Liver (tissue), 10 donors: ENCODE measurements around the gene POU6F2. TPM values are rescaled to one million over a fixed set of nuclear protein-coding genes. Genes with fewer than 3 reads are reported as not detected.

Experiments
- DNase-seq: peaks from one replicate; pipeline ENCODE4 v3.0.0-alpha.2; 2017; ENCODE audit warnings: low spot score
- H3K27ac ChIP-seq, 2 donors: one replicate each; pipeline ENCODE4 v1.7.0; 2013; ENCODE audit warnings: inconsistent platforms in 2 of 2, low read length in 2 of 2, control low read depth in 1 of 2, low read depth in 1 of 2, mild to moderate bottlenecking in 1 of 2
- H3K27me3 ChIP-seq, 4 donors: one replicate each; pipeline versions ENCODE4 v1.6.1 to v1.7.0; 2013; ENCODE audit warnings: low read length in 3 of 4, inconsistent platforms in 1 of 4, mild to moderate bottlenecking in 1 of 4, moderate library complexity in 1 of 4; ENCODE audit not compliant: control insufficient read depth in 4 of 4, insufficient read depth in 4 of 4
- H3K36me3 ChIP-seq, 4 donors: one replicate each; pipeline versions ENCODE4 v1.6.1 to v1.7.0; 2013; ENCODE audit warnings: low read length in 3 of 4, mild to moderate bottlenecking in 3 of 4, low read depth in 1 of 4, moderate library complexity in 1 of 4; ENCODE audit not compliant: control insufficient read depth in 4 of 4, insufficient read depth in 3 of 4
- H3K4me1 ChIP-seq, 4 donors: one replicate each; pipeline versions ENCODE4 v1.6.1 to v1.7.0; 2013; ENCODE audit warnings: low read length in 3 of 4, mild to moderate bottlenecking in 3 of 4, moderate library complexity in 1 of 4; ENCODE audit not compliant: control insufficient read depth in 4 of 4, insufficient read depth in 4 of 4
- H3K4me3 ChIP-seq, 3 donors: one replicate each; pipeline versions ENCODE4 v1.6.1 to v1.7.0; 2013; ENCODE audit warnings: low read length in 3 of 3, control low read depth in 1 of 3, low read depth in 1 of 3, mild to moderate bottlenecking in 1 of 3
- H3K9ac ChIP-seq, 2 donors: one replicate each; pipeline ENCODE4 v1.7.0; 2013; ENCODE audit warnings: low read length in 2 of 2, mild to moderate bottlenecking in 2 of 2, moderate library complexity in 2 of 2, control low read depth in 1 of 2, low read depth in 1 of 2
- H3K9me3 ChIP-seq, 4 donors: one replicate each; pipeline versions ENCODE4 v1.6.1 to v1.7.0; 2013; ENCODE audit warnings: low read length in 3 of 4; ENCODE audit not compliant: control insufficient read depth in 4 of 4
- FOXA1 ChIP-seq: IDR thresholded peaks from 2 replicates; pipeline ENCODE4 v1.6.1; 2016; ENCODE audit warnings: antibody characterized with exemption
- FOXA2 ChIP-seq: IDR thresholded peaks from 2 replicates; pipeline ENCODE4 v1.6.1; 2016; ENCODE audit warnings: antibody characterized with exemption
- GABPA ChIP-seq, 2 donors: IDR thresholded peaks in 1 of 2; conservative IDR thresholded peaks in 1 of 2; 2 replicates each; pipeline ENCODE4 v1.6.1; 2016; ENCODE audit warnings: antibody characterized with exemption in 2 of 2, mild to moderate bottlenecking in 1 of 2, moderate library complexity in 1 of 2
- HNF4A ChIP-seq, 2 donors: conservative IDR thresholded peaks; 2 replicates each; pipeline ENCODE4 v1.6.1; 2016; ENCODE audit warnings: antibody characterized with exemption in 2 of 2, mild to moderate bottlenecking in 2 of 2
- HNF4G ChIP-seq: IDR thresholded peaks from 2 replicates; pipeline ENCODE4 v1.6.1; 2016; ENCODE audit warnings: antibody characterized with exemption
- JUND ChIP-seq, 2 donors: IDR thresholded peaks; 2 replicates each; pipeline ENCODE4 v1.6.1; 2016; ENCODE audit warnings: antibody characterized with exemption in 2 of 2
- NR2F2 ChIP-seq: IDR thresholded peaks from 2 replicates; pipeline ENCODE4 v1.6.1; 2016; ENCODE audit warnings: antibody characterized with exemption
- RAD21 ChIP-seq, 2 donors: IDR thresholded peaks; 2 replicates each; pipeline ENCODE4 v1.6.1; 2016; ENCODE audit warnings: antibody characterized with exemption in 2 of 2, mild to moderate bottlenecking in 2 of 2
- SP1 ChIP-seq: IDR thresholded peaks from 2 replicates; pipeline ENCODE4 v1.6.1; 2018; ENCODE audit warnings: antibody characterized with exemption, mild to moderate bottlenecking
- YY1 ChIP-seq: IDR thresholded peaks from 2 replicates; pipeline ENCODE4 v1.6.1; 2016; ENCODE audit warnings: antibody characterized with exemption, mild to moderate bottlenecking
- WGBS: extraction: QIAGEN DNeasy Blood & Tissue Kit; methylation state at CpG from one replicate; pipeline ENCODE4 v1.1.7; 2013; 5-methylcytosine and 5-hydroxymethylcytosine counted together
- polyA plus RNA-seq, 2 donors: library from polyadenylated mRNA; stranded (reverse) in 1 of 2; unstranded in 1 of 2; fragments of 200-250 nt in 1 of 2; fragments of >200 nt in 1 of 2; fragmentation: Nextera tagmentation in 1 of 2; extraction: Ambion mirVana in 1 of 2; gene quantifications; one replicate each; pipeline versions ENCODE4 v1.2.1 to v1.2.3, GENCODE V29; 2013 to 2015
- small RNA-seq: library from RNA; depleted of rRNA; stranded (forward); fragments of <200 nt; gene quantifications from one replicate; pipeline ENCODE3, GENCODE V24; 2014
- total RNA-seq, 2 donors: library from RNA; depleted of rRNA; stranded (reverse); fragments of >200 nt; gene quantifications; one replicate each; pipeline ENCODE4 v1.2.3, GENCODE V29; 2014
- TF ChIP-seq, protein P1 (sequence below): IDR thresholded peaks from 2 replicates; pipeline ENCODE4 v1.6.1; 2016; ENCODE audit warnings: antibody characterized with exemption
- TF ChIP-seq, protein P2 (sequence below): fragments of 150-350 bp; IDR thresholded peaks from 2 replicates; pipeline ENCODE4 v1.5.1; 2017; ENCODE audit warnings: improper control_type of control experiment, low read depth, low read length; ENCODE audit not compliant: missing input control
- TF ChIP-seq, protein P3 (sequence below): IDR thresholded peaks from 2 replicates; pipeline ENCODE4 v1.6.1; 2016; ENCODE audit warnings: antibody characterized with exemption, mild to moderate bottlenecking
- TF ChIP-seq, protein P4 (sequence below): IDR thresholded peaks from 2 replicates; pipeline ENCODE4 v1.6.1; 2016; ENCODE audit warnings: antibody characterized with exemption
- donor health status: healthy.
- donor health status: healthy.
- donor health status: healthy.
- donor health status: healthy.
- donor health status: healthy.

The POU6F2 gene
- total and polyA plus RNA-seq, 4 donors: under 0.01 to 0.24 (median 0.08) TPM; not detected in 1

DNA sequence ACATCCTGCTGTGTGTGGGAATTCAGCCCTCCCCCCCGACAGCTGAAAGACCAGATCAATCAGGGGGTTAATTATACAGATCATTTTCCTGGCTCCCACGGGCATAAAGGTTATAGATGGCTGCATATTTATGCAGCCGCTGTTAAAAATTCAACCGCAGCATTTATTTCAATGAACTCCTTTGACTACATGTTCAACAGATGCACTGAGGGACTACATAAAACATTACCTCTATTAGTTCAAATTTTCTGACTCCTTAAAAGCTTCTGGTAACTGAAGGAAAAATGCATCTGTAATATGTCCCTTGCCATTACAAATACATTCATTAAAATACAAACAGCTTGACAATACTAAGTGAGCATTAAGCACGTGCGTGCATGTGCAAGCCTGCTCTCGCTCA lies 538.8 kb downstream of the POU6F2 start:
- Histone ChIP-seq H3K4me3 (no peak overlapping the region), H3K36me3 (no peaks in the 10 kb centered on the region), H3K4me1 (peaks cover 0 to 3% (median 0%) of the 10 kb centered on the region in 4 donors), H3K9me3 (no peaks in the 10 kb centered on the region), H3K9ac (no peak overlapping the region), H3K27ac (no peak overlapping the region), H3K27me3 (no peaks in the 10 kb centered on the region)
- WGBS: 86% methylated on average over 7 of the region's 7 CpGs
- DNase-seq: no peak
- TF ChIP-seq FOXA1 (no peak), SP1 (no peak), GABPA (IDR thresholded peaks at IDR 0.05 in 1 of 2, conservative IDR thresholded peaks at IDR 0.05 in 1 of 2) (no peak), HNF4A (conservative IDR thresholded peaks at IDR 0.05) (no peak), HNF4G (no peak), YY1 (no peak), JUND (IDR thresholded peaks at IDR 0.05) (no peak), NR2F2 (no peak), RAD21 (IDR thresholded peaks at IDR 0.05) (no peak)
- TF ChIP-seq, protein P1, sequence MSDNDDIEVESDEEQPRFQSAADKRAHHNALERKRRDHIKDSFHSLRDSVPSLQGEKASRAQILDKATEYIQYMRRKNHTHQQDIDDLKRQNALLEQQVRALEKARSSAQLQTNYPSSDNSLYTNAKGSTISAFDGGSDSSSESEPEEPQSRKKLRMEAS: no peak
- TF ChIP-seq, protein P2, sequence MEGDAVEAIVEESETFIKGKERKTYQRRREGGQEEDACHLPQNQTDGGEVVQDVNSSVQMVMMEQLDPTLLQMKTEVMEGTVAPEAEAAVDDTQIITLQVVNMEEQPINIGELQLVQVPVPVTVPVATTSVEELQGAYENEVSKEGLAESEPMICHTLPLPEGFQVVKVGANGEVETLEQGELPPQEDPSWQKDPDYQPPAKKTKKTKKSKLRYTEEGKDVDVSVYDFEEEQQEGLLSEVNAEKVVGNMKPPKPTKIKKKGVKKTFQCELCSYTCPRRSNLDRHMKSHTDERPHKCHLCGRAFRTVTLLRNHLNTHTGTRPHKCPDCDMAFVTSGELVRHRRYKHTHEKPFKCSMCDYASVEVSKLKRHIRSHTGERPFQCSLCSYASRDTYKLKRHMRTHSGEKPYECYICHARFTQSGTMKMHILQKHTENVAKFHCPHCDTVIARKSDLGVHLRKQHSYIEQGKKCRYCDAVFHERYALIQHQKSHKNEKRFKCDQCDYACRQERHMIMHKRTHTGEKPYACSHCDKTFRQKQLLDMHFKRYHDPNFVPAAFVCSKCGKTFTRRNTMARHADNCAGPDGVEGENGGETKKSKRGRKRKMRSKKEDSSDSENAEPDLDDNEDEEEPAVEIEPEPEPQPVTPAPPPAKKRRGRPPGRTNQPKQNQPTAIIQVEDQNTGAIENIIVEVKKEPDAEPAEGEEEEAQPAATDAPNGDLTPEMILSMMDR: no peak
- TF ChIP-seq, protein P3, sequence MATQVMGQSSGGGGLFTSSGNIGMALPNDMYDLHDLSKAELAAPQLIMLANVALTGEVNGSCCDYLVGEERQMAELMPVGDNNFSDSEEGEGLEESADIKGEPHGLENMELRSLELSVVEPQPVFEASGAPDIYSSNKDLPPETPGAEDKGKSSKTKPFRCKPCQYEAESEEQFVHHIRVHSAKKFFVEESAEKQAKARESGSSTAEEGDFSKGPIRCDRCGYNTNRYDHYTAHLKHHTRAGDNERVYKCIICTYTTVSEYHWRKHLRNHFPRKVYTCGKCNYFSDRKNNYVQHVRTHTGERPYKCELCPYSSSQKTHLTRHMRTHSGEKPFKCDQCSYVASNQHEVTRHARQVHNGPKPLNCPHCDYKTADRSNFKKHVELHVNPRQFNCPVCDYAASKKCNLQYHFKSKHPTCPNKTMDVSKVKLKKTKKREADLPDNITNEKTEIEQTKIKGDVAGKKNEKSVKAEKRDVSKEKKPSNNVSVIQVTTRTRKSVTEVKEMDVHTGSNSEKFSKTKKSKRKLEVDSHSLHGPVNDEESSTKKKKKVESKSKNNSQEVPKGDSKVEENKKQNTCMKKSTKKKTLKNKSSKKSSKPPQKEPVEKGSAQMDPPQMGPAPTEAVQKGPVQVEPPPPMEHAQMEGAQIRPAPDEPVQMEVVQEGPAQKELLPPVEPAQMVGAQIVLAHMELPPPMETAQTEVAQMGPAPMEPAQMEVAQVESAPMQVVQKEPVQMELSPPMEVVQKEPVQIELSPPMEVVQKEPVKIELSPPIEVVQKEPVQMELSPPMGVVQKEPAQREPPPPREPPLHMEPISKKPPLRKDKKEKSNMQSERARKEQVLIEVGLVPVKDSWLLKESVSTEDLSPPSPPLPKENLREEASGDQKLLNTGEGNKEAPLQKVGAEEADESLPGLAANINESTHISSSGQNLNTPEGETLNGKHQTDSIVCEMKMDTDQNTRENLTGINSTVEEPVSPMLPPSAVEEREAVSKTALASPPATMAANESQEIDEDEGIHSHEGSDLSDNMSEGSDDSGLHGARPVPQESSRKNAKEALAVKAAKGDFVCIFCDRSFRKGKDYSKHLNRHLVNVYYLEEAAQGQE: no peak

DNA sequence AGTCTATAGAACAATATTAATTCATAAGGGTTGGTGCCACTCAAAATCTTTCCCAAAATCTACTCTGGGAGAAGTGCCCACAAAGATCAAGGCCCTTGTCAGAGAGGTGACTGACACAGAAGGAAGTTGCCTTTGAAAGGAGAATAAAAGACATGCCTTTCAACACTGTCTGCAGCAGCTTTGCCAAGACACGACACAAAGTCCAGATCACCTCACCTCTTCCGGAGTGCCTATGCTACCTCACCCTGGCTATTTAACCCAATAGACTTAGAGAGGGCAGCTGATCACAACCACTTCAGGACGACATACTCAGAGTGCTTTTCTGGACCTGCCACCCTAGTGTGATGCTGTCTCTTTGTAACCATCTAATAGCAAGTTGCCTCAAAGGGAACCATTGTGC lies 539.5 kb downstream of the POU6F2 start:
- H3K27me3 ChIP-seq: no peaks in the 10 kb centered on the region
- peaks cover 0 to 3% (median 0%) of the 10 kb centered on the region in 4 donors for H3K4me1 ChIP-seq
- no peak overlapping the region for H3K9ac ChIP-seq
- DNase-seq: no peak
- 47% methylated on average over 3 of the region's 3 CpGs for WGBS
- TF ChIP-seq, protein P4, sequence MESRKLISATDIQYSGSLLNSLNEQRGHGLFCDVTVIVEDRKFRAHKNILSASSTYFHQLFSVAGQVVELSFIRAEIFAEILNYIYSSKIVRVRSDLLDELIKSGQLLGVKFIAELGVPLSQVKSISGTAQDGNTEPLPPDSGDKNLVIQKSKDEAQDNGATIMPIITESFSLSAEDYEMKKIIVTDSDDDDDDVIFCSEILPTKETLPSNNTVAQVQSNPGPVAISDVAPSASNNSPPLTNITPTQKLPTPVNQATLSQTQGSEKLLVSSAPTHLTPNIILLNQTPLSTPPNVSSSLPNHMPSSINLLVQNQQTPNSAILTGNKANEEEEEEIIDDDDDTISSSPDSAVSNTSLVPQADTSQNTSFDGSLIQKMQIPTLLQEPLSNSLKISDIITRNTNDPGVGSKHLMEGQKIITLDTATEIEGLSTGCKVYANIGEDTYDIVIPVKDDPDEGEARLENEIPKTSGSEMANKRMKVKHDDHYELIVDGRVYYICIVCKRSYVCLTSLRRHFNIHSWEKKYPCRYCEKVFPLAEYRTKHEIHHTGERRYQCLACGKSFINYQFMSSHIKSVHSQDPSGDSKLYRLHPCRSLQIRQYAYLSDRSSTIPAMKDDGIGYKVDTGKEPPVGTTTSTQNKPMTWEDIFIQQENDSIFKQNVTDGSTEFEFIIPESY: no peak
- TF ChIP-seq FOXA2: no peak
- no peak for TF ChIP-seq GABPA (IDR thresholded peaks at IDR 0.05 in 1 of 2, conservative IDR thresholded peaks at IDR 0.05 in 1 of 2)
- no peaks in the 10 kb centered on the region for H3K36me3 ChIP-seq
- no peaks in the 10 kb centered on the region for H3K9me3 ChIP-seq
- no peak overlapping the region for H3K27ac ChIP-seq
- no peak overlapping the region for H3K4me3 ChIP-seq

Small RNA genes lying within 50 kb of the gene (small RNA-seq; reads per million reads assigned to genes)
- gene SNORA20B: not detected

Other genes with a start within 250 kb of the POU6F2 start
- 10 to 100 TPM; 20.0 to 24.1 TPM for gene VPS41, start 68.7 kb upstream of the POU6F2 start, total RNA-seq
- 10 to 100 TPM in 1 of 2 donors, 1 to 10 TPM in 1; 9.2 to 12.2 TPM for gene VPS41, start 68.7 kb upstream of the POU6F2 start, polyA plus RNA-seq